Measurements from ENCODE around the gene AKAP7.

The AKAP7 gene

GRCh38 chr6:131134220-131134979 lies 867 bp upstream of the AKAP7 start:
- DNase-seq = no peak

- peak in 1 of 2 experiments; percentile 15 for DNase-seq
Measured at GRCh38 chr6:131134980-131135243, 355 bp upstream of the AKAP7 start.

DNA sequence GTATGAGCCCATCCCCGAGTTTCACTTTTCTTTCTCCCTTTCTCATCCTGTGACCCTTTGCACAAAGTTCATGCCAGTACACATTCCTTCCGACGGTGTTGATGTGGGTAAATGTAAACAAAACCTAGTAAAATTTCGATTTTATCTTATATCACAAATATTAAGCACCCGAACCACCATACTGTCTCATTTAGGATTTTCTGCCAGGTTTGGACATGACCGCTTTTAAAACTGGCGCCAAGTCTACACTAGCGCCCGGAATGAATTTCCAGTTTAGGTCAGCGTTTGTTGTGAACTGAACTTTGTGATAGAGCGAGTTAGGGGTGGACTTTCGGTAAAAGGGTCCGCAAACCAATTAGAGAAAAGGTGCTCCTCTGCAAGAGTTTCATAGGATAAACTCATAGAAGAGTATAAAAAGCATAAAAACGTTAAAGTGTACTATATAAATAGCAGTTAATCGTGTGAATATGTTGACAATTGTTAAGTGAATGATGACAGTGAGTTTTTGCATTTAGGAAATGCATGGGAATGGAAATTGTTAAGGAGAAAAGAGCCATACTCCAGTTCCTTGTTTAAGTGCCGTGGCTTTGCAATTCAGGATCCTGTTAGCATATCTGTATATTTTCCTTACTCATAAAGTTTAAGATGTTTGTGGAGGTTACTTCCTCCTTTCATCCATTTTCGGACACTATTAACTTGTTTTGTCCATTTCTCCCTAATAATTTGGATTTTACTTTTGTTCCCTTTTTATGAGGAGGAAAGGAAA lies 937 bp downstream of the AKAP7 start:
- DNase-seq = peak in 1 of 2 experiments; percentile 57

GRCh38 chr6:131139599-131139998 lies 4.3 kb downstream of the AKAP7 start:
- DNase-seq = no peak

GRCh38 chr6:131143319-131143718 lies 8.1 kb downstream of the AKAP7 start:
- no peak for DNase-seq

DNA sequence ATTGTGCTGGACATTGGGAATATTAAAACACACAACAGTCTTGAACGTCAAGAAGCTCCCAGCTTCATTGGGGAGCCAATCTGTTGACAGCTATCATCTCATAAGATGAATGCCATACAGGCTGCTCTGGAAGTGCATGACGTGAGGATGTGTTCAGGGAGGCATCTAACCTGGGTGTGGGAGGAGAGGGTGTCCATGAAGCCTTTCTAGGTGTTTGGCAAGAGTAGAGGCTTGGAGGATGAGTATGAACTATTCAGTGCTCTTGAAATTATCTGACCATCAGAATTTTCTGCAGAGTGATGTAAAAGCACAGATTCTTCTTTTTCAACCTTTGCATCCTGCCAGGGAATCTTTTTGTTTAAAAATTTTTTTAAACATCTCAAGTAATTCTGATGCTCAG lies 11.6 kb downstream of the AKAP7 start:
- DNase-seq = no peak

DNA sequence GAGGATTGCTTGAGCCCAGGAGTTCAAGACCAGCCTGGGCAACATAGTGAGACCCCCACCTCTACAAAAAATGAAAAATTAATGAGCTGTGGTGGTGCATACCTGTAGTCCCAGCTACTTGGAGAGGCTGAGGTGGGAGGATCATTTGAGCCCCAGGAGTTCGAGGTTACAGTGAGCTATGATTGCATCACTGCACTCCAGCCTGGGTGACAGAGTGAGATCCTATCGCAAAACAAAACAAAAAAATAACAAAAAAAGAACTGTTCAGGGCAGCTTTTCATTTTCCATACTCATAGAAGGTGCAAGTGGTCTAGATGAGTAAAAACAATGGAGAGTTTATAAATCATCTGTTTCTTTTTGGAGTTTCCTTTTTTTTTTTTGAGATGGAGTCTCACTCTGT lies 21.1 kb downstream of the AKAP7 start:
- no peak for DNase-seq

DNA sequence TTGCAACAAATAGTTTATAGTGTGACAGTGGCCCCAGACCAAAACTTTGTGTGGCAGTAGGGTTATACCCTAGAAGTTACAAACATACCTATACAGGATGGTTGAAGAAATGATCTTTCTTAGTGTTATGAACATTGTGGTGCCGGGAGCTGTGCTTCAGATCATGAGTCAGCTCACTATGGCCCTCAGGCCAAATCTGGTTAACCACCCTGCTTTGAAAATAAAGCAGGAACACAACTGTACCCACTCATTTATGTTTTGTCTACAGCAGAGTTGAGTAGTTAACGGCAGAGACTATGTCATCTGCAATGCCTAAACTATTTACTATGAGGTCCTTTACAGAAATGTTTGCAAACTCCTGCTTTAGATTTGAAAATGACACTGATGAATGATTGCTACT lies 24.3 kb downstream of the AKAP7 start:
- DNase-seq = no peak

DNA sequence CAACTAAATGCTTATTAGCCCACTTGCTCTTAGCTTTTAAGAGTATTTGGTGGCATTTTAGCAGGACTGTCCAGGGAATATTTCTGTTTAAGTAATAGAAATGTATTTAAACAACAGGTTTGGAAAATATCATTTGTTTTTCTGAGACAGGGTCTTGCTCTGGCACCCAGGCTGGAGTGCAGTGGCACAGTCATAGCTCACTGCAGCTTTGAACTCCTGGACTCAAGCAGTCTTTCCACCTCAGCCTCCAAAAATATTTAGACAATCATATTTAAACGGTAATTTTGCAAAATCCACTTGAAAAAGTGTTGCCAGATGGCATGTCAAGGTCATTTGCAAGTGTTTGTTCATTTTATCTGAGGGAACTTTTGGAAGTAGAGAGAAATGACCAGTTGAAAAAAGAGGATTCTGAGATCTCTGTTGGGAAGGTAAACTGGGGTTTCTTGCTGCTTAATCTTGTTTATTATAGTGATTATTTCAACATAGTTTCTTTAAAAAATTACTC lies 25.0 kb downstream of the AKAP7 start:
- DNase-seq = no peak

GRCh38 chr6:131161987-131162386 lies 26.7 kb downstream of the AKAP7 start:
- no peak for DNase-seq

GRCh38 chr6:131163886-131164285 lies 28.6 kb downstream of the AKAP7 start:
- DNase-seq = no peak

DNA sequence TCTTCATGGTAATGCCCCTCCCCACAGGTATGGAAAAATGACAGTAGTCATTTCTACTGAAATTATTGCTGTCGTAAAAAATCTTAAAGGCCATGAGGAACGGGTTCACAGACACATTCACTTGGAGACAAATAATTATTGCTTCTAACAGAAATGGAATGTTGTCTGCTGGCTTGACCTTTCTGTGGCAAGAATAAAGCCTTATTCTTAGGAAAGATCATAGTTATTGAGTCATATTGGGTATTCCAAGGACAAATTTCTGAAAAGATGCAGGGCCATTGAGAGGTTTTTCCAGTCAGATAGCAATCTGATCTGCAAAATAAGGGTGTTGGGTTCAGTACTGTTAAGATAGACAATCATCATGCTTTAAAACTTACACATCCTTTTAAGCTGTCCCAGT lies 29.2 kb downstream of the AKAP7 start:
- no peak for DNase-seq

GRCh38 chr6:131167773-131168172 lies 32.5 kb downstream of the AKAP7 start:
- DNase-seq = no peak

DNA sequence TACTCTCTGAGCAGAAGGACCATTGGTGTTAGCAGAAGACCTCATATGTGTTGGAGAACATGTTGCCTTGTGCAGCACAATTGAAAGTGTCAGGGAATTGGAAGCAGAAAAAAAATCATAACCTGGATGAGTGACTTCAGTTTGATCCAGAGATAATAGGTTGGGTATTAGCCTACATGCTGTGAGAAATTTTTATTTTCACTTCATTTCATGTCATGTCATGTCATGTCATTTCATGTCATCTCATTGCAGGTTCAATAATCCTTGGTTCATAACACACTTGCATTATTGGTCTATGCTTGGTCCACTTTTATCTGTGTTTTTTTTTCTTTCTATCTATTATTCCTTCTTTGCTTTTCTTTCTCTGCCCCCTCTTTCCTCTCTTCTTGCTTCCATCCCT lies 34.3 kb downstream of the AKAP7 start:
- no peak for DNase-seq

- DNase-seq = no peak
Measured at GRCh38 chr6:131172222-131172621, 37.0 kb downstream of the AKAP7 start.

- DNase-seq = no peak
Measured at GRCh38 chr6:131173680-131174079, 38.4 kb downstream of the AKAP7 start.

- no peak for DNase-seq
Measured at GRCh38 chr6:131175564-131175963, 40.3 kb downstream of the AKAP7 start.

DNA sequence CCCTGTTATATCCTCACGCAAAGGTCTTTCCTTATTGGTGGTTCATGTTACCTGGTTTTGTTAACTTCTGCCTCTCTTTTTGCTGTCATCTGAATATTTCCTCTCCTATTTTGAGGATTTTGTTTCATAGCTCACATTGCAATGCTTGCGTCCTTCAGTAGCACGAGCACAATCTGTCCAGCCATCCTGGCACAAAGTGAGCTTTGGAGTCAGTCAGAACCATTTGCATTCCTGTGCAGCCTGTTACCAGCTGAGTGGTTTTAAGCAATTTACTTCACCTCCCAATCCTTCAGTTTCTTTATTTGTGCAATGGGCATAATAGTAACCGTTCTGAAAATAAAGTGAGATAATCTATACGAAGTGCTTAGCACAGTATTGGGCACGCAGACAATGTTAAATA lies 42.7 kb downstream of the AKAP7 start:
- DNase-seq = no peak

- no peak for DNase-seq
Measured at GRCh38 chr6:131182991-131183425, 47.7 kb downstream of the AKAP7 start.

DNA sequence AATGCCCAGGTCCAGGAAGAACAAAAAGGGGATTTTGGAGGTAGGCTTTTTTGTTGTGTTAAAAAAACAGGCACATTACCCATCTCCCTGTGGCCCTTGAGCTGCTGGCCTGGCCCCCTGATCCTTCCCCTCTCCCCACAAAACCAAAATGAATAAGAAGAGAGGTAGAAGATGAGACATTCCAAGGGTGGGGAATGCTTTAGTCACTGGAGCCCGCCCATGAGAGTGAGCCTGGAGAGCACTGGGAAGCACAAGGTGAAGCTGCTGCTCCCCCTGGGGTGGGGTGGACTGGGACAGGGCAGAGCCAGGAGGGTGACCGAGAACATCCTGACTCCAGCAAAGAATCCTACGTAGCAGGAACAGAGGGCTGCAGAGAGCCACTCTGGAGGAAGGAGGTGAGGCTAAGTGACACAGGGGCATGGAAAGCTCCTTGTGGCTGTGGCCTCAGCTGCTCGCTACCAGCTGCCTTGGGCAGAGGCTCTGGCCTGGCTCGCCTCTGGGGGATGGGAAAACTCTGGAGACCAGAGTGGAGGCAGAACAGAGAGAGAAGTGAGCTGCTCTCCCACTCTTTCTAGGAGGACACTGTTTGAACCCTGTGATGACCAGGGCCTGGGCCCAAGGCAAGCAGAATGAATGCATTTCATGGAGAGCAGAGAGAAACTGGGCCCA lies 48.3 kb downstream of the AKAP7 start:
- no peak for DNase-seq

DNA sequence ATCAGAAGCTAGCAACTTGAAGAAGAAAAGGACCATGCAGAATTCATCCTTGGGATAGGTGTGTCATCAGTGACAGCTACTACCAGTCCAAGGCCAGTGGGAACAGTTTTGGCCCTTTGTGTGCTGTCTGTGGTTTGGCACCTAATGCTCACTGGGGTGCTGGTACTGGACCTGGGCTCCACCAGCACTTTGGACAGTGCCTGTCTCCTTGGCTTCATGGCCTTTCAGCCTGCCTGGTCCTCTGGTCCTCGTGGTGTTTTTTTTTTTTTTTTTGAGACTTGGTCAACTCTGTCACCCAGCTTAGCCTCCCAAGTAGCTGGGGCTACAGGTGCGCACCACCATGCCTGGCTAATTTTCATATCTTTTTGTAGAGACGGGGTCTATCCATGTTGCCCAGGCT lies 56.3 kb downstream of the AKAP7 start:
- no peak for DNase-seq

DNA sequence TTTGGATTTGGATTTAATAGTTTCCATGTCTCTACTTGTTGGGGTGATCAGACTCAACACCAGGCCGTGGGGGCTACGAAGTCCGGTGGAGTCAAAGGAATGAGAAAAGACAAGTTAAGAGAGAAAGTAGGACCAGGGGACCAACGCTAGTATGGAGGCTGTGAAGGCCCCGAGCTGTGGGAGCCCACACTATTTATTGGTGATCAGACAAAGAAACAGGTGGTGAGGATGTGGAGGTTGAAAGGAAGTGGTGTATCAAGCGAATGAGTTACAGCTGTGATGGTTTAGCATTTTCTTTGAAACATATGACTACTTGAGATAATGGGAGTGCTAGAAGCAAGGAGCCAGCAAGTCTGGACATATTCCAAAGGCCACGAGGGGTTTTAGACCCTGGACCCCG lies 62.4 kb downstream of the AKAP7 start:
- DNase-seq = no peak

DNA sequence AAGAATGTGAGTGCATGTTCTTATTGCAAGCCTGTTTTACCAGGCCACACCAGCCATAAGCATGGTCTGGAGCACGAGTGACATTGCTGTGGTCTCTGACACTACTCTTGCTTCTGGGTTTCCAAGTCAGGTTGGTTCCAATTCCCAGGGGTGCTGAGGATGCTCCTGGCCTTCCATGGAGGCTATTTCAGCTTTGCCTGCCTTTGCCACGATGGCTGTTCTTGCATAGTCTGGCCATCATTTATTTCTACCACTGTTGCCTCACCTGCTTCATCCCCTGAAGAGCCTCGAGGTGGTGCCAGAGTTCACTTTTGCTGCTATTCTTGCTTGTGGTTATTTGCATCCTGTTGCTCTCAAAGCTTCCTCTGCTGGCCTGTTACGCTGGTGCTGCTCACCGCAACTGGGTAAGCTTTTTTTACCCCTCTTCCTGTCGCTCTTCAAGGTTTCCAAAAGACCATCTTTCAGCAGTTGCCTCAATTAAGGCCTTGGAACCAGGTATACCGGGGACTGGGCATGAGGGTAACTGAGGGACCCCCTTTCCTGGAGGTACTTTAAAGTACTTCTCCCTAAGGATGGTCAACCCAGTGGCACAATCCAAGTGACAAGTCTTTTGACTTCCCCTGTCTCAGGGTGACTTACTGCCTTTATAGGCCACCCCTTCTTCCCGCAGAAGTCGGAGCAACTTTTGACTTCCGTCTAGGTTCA lies 64.5 kb downstream of the AKAP7 start:
- no peak for DNase-seq

Measured in cerebellar nuclear complex (tissue), 1 donor.